Keratinocyte (primary cell): ENCODE measurements around the gene CA12. TPM values are rescaled to one million over a fixed set of nuclear protein-coding genes. Genes with fewer than 3 reads are reported as not detected.

Experiments
- DNase-seq: peaks from one replicate; pipeline ENCODE4 v3.0.0-alpha.2; 2011; ENCODE audit warnings: low read depth, missing footprints, low spot score
- FAIRE-seq: peaks from 2 replicates; lab custom pipeline; 2011; peaks lifted over from hg19 to GRCh38; lab: Jason Lieb, UNC
- H2AFZ ChIP-seq: 2 replicates; pipeline ENCODE4 v1.6.0; 2012; ENCODE audit warnings: low read length, control low read depth, inconsistent platforms; ENCODE audit not compliant: control insufficient read depth
- H3K27ac ChIP-seq: 2 replicates; pipeline ENCODE4 v1.5.1; 2011; ENCODE audit warnings: low read length; ENCODE audit not compliant: control insufficient read depth, insufficient read depth
- H3K27me3 ChIP-seq: 3 replicates; pipeline ENCODE4 v1.6.0; 2011; ENCODE audit warnings: low read length; ENCODE audit not compliant: control insufficient read depth, insufficient read depth; ENCODE audit errors: extremely low read depth
- H3K36me3 ChIP-seq, 2 experiments: 2 replicates in 1 of 2; 3 replicates in 1 of 2; pipeline ENCODE4 v1.5.1; 2011; ENCODE audit warnings: low read length in 2 of 2, mild to moderate bottlenecking in 1 of 2; ENCODE audit not compliant: control insufficient read depth in 2 of 2, insufficient read depth in 2 of 2; ENCODE audit errors: extremely low read depth in 1 of 2
- H3K4me1 ChIP-seq: 3 replicates; pipeline ENCODE4 v1.5.1; 2011; ENCODE audit warnings: low read length; ENCODE audit not compliant: control insufficient read depth, insufficient read depth; ENCODE audit errors: extremely low read depth
- H3K4me2 ChIP-seq: 3 replicates; pipeline ENCODE4 v1.6.0; 2011; ENCODE audit warnings: low read depth, low read length; ENCODE audit not compliant: control insufficient read depth, insufficient read depth; ENCODE audit errors: extremely low read depth
- H3K4me3 ChIP-seq, 3 experiments: fragments of 200-600 bp in 1 of 3; sonication (generic) in 1 of 3; 2 replicates in 2 of 3; 3 replicates in 1 of 3; pipeline ENCODE4 v1.5.1; 2011 to 2016; ENCODE audit warnings: low read length in 3 of 3, mild to moderate bottlenecking in 3 of 3, control low read depth in 2 of 3, inconsistent platforms in 1 of 3, low read depth in 1 of 3, mixed read lengths in 1 of 3, mixed run types in 1 of 3, moderate library complexity in 1 of 3; ENCODE audit not compliant: control insufficient read depth in 2 of 3, insufficient read depth in 2 of 3; ENCODE audit errors: extremely low read depth in 1 of 3
- H3K79me2 ChIP-seq: 2 replicates; pipeline ENCODE4 v1.6.0; 2012; ENCODE audit warnings: low read length; ENCODE audit not compliant: control insufficient read depth, insufficient read depth
- H3K9ac ChIP-seq: 3 replicates; pipeline ENCODE4 v1.6.0; 2011; ENCODE audit warnings: low read length; ENCODE audit not compliant: control insufficient read depth, insufficient read depth; ENCODE audit errors: extremely low read depth
- H3K9me1 ChIP-seq: 3 replicates; pipeline ENCODE4 v1.6.0; 2011; ENCODE audit warnings: low read length; ENCODE audit not compliant: control insufficient read depth, insufficient read depth; ENCODE audit errors: extremely low read depth
- H3K9me3 ChIP-seq: 2 replicates; pipeline ENCODE4 v1.5.1; 2012; ENCODE audit warnings: low read depth, low read length; ENCODE audit not compliant: control insufficient read depth
- H4K20me1 ChIP-seq: 3 replicates; pipeline ENCODE4 v1.6.0; 2011; ENCODE audit warnings: low read length; ENCODE audit not compliant: control insufficient read depth, insufficient read depth; ENCODE audit errors: extremely low read depth
- EZH2 ChIP-seq: IDR thresholded peaks from one replicate; pipeline ENCODE4 v1.6.1; 2012; ENCODE audit warnings: inconsistent platforms, mild to moderate bottlenecking, low read length, moderate library complexity
- dilution Hi-C: fragments of 300-500 bp; cut with MboI; formaldehyde crosslinking; loops from one replicate; pipeline ENCODE4 v1.7.0; 2020; ENCODE audit warnings: low sequenced_read_pairs; ENCODE audit not compliant: extremely low pct_ligation_motif_present
- polyA plus RNA-seq, 5 experiments: library from polyadenylated mRNA; depleted of rRNA in 3 of 5; stranded (reverse) in 3 of 5; stranded (forward) in 1 of 5; unstranded in 1 of 5; fragments of >200 nt; gene quantifications; 1 replicate in 1 of 5; 2 replicates in 3 of 5; 3 replicates in 1 of 5; pipeline versions ENCODE4 v1.2.1 to v1.2.3, GENCODE V29; 2011 to 2012; ENCODE audit warnings: missing spikeins in 2 of 5, low read depth in 1 of 5, low replicate concordance in 1 of 5
- TF ChIP-seq, protein P1 (sequence below), 3 experiments: IDR thresholded peaks in 1 of 3; conservative IDR thresholded peaks in 1 of 3; optimal IDR thresholded peaks in 1 of 3; 2 replicates in 2 of 3; 3 replicates in 1 of 3; pipeline versions ENCODE3 to v1.5.1; 2011; ENCODE audit warnings: low read length in 3 of 3, mild to moderate bottlenecking in 3 of 3, moderate library complexity in 2 of 3, control low read depth in 1 of 3, inconsistent platforms in 1 of 3; ENCODE audit not compliant: insufficient read depth in 2 of 3; ENCODE audit errors: extremely low read depth in 1 of 3

CA12 gene
- polyA plus RNA-seq, 1 donor (not counting 4 experiments of a cell fraction or from before 2014, with no cell fraction given), result 158 TPM

- dilution Hi-C loops, result no loop called here
- no peaks in the 10 kb centered on the region for H3K79me2 ChIP-seq
- H2AFZ ChIP-seq, result no peak overlapping the region
- DNase-seq, result no peak
- H3K4me3 ChIP-seq, result no peak overlapping the region
- no peak for FAIRE-seq
- TF ChIP-seq, protein P1, sequence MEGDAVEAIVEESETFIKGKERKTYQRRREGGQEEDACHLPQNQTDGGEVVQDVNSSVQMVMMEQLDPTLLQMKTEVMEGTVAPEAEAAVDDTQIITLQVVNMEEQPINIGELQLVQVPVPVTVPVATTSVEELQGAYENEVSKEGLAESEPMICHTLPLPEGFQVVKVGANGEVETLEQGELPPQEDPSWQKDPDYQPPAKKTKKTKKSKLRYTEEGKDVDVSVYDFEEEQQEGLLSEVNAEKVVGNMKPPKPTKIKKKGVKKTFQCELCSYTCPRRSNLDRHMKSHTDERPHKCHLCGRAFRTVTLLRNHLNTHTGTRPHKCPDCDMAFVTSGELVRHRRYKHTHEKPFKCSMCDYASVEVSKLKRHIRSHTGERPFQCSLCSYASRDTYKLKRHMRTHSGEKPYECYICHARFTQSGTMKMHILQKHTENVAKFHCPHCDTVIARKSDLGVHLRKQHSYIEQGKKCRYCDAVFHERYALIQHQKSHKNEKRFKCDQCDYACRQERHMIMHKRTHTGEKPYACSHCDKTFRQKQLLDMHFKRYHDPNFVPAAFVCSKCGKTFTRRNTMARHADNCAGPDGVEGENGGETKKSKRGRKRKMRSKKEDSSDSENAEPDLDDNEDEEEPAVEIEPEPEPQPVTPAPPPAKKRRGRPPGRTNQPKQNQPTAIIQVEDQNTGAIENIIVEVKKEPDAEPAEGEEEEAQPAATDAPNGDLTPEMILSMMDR (optimal IDR thresholded peaks at IDR 0.05 in 1 of 3, IDR thresholded peaks at IDR 0.05 in 1 of 3, conservative IDR thresholded peaks at IDR 0.05 in 1 of 3; ENCODE audit: extremely low read depth in 1 of 3, insufficient read depth in 2 of 3, low read length in 3 of 3), result no peak
- no peak for TF ChIP-seq EZH2
- H3K36me3 ChIP-seq, result peaks cover 12 to 46% of the 10 kb centered on the region in 2 experiments
- H3K27ac ChIP-seq, result no peak overlapping the region
- H4K20me1 ChIP-seq, result no peaks in the 10 kb centered on the region
- no peak overlapping the region for H3K4me2 ChIP-seq
- H3K9me1 ChIP-seq, result peaks cover 7% of the 10 kb centered on the region
- peaks cover 58% of the 10 kb centered on the region for H3K4me1 ChIP-seq
- no peaks in the 10 kb centered on the region for H3K9me3 ChIP-seq
- no peaks in the 10 kb centered on the region for H3K27me3 ChIP-seq
- no peak overlapping the region for H3K9ac ChIP-seq
Observed at GRCh38 chr15:63341898-63342297, 39.7 kb downstream of the CA12 start.

- peak; percentile 53 for DNase-seq
- Histone ChIP-seq H3K27ac (no peak overlapping the region), H3K79me2 (no peaks in the 10 kb centered on the region), H3K9me1 (peaks cover 4% of the 10 kb centered on the region), H3K27me3 (no peaks in the 10 kb centered on the region), H4K20me1 (no peaks in the 10 kb centered on the region), H3K4me3 (no peak overlapping the region), H3K9ac (no peak overlapping the region), H3K36me3 (peaks cover 18 to 43% of the 10 kb centered on the region in 2 experiments), H3K4me2 (no peak overlapping the region), H3K4me1 (peaks cover 52% of the 10 kb centered on the region), H3K9me3 (no peaks in the 10 kb centered on the region), H2AFZ (no peak overlapping the region)
- TF ChIP-seq, protein P1 (optimal IDR thresholded peaks at IDR 0.05 in 1 of 3, IDR thresholded peaks at IDR 0.05 in 1 of 3, conservative IDR thresholded peaks at IDR 0.05 in 1 of 3; ENCODE audit: extremely low read depth in 1 of 3, insufficient read depth in 2 of 3, low read length in 3 of 3), result no peak
- TF ChIP-seq EZH2, result no peak
- no peak for FAIRE-seq
- dilution Hi-C loops, result no loop called here
Observed at GRCh38 chr15:63340878-63341277, 40.8 kb downstream of the CA12 start.
